ENCODE measurements around the gene MYL11.

GRCh38 chr16:30369091-30369937 lies 5.3 kb upstream of the MYL11 start:
- TF ChIP-seq, protein P1, sequence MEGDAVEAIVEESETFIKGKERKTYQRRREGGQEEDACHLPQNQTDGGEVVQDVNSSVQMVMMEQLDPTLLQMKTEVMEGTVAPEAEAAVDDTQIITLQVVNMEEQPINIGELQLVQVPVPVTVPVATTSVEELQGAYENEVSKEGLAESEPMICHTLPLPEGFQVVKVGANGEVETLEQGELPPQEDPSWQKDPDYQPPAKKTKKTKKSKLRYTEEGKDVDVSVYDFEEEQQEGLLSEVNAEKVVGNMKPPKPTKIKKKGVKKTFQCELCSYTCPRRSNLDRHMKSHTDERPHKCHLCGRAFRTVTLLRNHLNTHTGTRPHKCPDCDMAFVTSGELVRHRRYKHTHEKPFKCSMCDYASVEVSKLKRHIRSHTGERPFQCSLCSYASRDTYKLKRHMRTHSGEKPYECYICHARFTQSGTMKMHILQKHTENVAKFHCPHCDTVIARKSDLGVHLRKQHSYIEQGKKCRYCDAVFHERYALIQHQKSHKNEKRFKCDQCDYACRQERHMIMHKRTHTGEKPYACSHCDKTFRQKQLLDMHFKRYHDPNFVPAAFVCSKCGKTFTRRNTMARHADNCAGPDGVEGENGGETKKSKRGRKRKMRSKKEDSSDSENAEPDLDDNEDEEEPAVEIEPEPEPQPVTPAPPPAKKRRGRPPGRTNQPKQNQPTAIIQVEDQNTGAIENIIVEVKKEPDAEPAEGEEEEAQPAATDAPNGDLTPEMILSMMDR (IDR thresholded peaks at IDR 0.05; ENCODE audit: low read depth, low read length): no peak
- no peak for TF ChIP-seq POLR2A (IDR thresholded peaks at IDR 0.05; ENCODE audit: extremely low read depth, insufficient read length)

Data from NB4 (cell line).